Ovary (tissue), 3 donors: Measurements from ENCODE around the gene CCDC160.

Source experiments
- EP300 ChIP-seq: sonication (generic); formaldehyde crosslinking; IDR thresholded peaks from one replicate; pipeline ENCODE4 v1.6.1; 2017; ENCODE audit warnings: antibody characterized with exemption
- POLR2A ChIP-seq: fragments of 450-650 bp; IDR thresholded peaks from one replicate; pipeline ENCODE4 v1.6.1; 2017; ENCODE audit warnings: antibody characterized with exemption, mild to moderate bottlenecking, moderate library complexity
- TF ChIP-seq, protein P1 (sequence below), 3 donors: fragments of 450-650 bp in 2 of 3; fragments of 200-600 bp in 1 of 3; IDR thresholded peaks; one replicate each; pipeline versions ENCODE4 v1.5.1 to v1.8.0; 2016 to 2022; ENCODE audit warnings: antibody characterized with exemption in 3 of 3, mild to moderate bottlenecking in 1 of 3
- donor health status: DM: no; HTN: no; CAD: no.

DNA sequence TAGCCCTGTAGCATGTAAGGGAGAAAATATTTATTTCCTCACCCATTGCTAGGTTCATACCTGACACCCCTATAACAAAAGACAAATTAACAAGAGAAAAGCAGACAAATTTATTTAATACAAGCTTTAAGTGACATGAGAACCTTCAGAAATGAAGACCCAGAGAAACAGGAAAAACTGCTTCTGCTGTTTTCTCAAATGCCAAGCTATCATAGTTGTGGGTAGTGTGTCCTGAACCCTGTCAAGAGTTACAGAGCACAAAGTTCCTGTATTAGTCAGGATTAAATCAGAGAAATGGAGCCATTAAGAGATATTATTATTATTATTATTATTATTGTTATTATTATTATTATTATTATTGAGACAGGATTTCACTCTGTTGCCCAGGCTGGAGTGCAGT is 17.5 kb downstream of the CCDC160 start:
- TF ChIP-seq, protein P1, sequence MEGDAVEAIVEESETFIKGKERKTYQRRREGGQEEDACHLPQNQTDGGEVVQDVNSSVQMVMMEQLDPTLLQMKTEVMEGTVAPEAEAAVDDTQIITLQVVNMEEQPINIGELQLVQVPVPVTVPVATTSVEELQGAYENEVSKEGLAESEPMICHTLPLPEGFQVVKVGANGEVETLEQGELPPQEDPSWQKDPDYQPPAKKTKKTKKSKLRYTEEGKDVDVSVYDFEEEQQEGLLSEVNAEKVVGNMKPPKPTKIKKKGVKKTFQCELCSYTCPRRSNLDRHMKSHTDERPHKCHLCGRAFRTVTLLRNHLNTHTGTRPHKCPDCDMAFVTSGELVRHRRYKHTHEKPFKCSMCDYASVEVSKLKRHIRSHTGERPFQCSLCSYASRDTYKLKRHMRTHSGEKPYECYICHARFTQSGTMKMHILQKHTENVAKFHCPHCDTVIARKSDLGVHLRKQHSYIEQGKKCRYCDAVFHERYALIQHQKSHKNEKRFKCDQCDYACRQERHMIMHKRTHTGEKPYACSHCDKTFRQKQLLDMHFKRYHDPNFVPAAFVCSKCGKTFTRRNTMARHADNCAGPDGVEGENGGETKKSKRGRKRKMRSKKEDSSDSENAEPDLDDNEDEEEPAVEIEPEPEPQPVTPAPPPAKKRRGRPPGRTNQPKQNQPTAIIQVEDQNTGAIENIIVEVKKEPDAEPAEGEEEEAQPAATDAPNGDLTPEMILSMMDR (IDR thresholded peaks at IDR 0.05): no peak
- TF ChIP-seq POLR2A (no peak), EP300 (no peak)
